ENCODE data around the gene WFS1.

- TF ChIP-seq EP300 (IDR thresholded peaks at IDR 0.05) (no peak), POLR2A (IDR thresholded peaks at IDR 0.05; ENCODE audit: low read depth) (no peak)
- TF ChIP-seq, protein P1, sequence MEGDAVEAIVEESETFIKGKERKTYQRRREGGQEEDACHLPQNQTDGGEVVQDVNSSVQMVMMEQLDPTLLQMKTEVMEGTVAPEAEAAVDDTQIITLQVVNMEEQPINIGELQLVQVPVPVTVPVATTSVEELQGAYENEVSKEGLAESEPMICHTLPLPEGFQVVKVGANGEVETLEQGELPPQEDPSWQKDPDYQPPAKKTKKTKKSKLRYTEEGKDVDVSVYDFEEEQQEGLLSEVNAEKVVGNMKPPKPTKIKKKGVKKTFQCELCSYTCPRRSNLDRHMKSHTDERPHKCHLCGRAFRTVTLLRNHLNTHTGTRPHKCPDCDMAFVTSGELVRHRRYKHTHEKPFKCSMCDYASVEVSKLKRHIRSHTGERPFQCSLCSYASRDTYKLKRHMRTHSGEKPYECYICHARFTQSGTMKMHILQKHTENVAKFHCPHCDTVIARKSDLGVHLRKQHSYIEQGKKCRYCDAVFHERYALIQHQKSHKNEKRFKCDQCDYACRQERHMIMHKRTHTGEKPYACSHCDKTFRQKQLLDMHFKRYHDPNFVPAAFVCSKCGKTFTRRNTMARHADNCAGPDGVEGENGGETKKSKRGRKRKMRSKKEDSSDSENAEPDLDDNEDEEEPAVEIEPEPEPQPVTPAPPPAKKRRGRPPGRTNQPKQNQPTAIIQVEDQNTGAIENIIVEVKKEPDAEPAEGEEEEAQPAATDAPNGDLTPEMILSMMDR (IDR thresholded peaks at IDR 0.05): no peak
These were observed 28.4 kb upstream of the WFS1 start for GRCh38 chr4:6241062-6241845.

Data from esophagus muscularis mucosa (tissue), 4 donors.